ENCODE measurements around the gene NGLY1. TPM values are rescaled to one million over a fixed set of nuclear protein-coding genes. Genes with fewer than 3 reads are reported as not detected.
A peak's percentile ranks its signal among the peaks of the same experiment; 100 is the strongest.

The NGLY1 gene
- total and polyA plus RNA-seq, 9 of the 15 experiments (the other 6 are each of a cell fraction or from before 2014, with no cell fraction given), result 52.2 to 124 (median 87.6) TPM

DNA sequence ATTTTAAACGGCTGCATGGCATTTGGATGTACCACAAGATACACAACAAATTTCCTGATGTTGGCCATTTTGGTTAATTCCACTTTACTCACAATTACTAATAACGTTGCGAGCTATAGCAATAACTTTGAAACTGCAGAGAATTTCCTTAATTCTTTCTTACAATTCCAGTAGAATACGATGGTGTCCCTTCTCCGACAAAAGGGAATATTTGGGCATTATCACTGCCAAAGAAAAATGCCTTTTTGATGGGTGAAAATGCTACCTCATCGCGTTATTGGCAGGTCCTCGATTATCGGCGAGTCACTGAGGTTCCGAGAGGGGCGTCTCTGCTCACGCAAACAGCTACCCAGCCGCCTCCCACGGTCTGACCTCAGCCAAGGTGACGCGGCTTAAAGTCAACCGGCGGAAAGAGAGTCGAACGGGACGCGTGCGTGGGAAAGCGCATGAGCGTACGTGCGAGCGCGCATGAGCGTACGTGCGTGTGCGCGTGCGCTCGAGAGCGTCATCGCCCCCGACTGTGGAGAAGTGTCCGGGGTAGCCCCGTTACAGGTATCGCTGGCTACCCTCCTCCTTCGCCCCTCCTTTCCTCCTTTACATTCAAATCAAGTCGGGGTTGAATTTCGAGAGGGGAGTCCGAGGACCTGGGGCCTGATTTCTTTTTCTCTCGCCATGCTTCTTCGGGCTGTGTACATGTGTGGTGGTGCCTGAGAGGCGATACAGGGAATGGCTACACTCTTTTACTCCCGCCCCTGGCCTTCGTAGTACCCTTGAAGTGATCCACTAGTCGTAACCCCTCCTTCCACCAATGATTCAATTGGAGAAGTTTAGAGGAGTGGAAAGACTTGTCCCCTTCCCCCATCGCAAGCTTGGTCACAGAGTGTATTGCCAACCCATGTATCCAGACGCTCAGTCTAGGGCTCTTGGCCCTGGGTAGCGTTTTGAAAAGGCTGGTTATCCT is 6.6 kb upstream of the NGLY1 start, which contains the start of gene OXSM (continued):
- TF ChIP-seq ZNF408 (CRISPR knock-in tag; IDR thresholded peaks at IDR 0.05; ENCODE audit: low read depth), result no peak
- TF ChIP-seq ESRRA (IDR thresholded peaks at IDR 0.05; ENCODE audit: borderline replicate concordance, low read depth), result peak; percentile 98
- no peak for TF ChIP-seq PPARD (CRISPR knock-in tag; IDR thresholded peaks at IDR 0.05)
- peak; percentile 76 for TF ChIP-seq SP1 (CRISPR knock-in tag; IDR thresholded peaks at IDR 0.05)
- no peak for TF ChIP-seq CBX8 (IDR thresholded peaks at IDR 0.05; ENCODE audit: borderline replicate concordance, extremely low read depth, low read depth, low read length, poor library complexity, severe bottlenecking)
- TF ChIP-seq MXI1 (IDR thresholded peaks at IDR 0.05; ENCODE audit: low read depth, low read length), result no peak; the same call in 1 of the 2 replicates
- TF ChIP-seq MGA (IDR thresholded peaks at IDR 0.05), result peak; percentile 92
- no peak for TF ChIP-seq CEBPB (tag; IDR thresholded peaks at IDR 0.05)
- no peak; the same call in 1 of the 2 replicates for TF ChIP-seq KAT7 (CRISPR knock-in tag; IDR thresholded peaks at IDR 0.05; ENCODE audit: borderline replicate concordance)
- TF ChIP-seq MYC (IDR thresholded peaks at IDR 0.05; ENCODE audit: low read depth, low read length), result peak; percentile 94
- peak; percentile 63; the same call in 1 of the 2 replicates for TF ChIP-seq MYC (CRISPR knock-in tag; IDR thresholded peaks at IDR 0.05; ENCODE audit: borderline replicate concordance, low read depth)
- 0 out of 2 replicates have a peak, but pooled peaks have one; percentile 58 for TF ChIP-seq CAMTA2 (CRISPR knock-in tag; conservative IDR thresholded peaks at IDR 0.05)
- peak; percentile 97 for TF ChIP-seq POLR2A (conservative IDR thresholded peaks at IDR 0.05)
- peak; percentile 93 for TF ChIP-seq POLR2G (IDR thresholded peaks at IDR 0.05; ENCODE audit: low read depth, low read length)
- TF ChIP-seq JUN (IDR thresholded peaks at IDR 0.05; ENCODE audit: borderline replicate concordance, low read depth, low read length), result peak; percentile 89; the same call in 1 of the 2 replicates
- no peak; the same call in 1 of the 2 replicates for TF ChIP-seq JUN (CRISPR knock-in tag; IDR thresholded peaks at IDR 0.05; ENCODE audit: borderline replicate concordance)
